CD8-positive, alpha-beta memory T cell (primary cell): ENCODE measurements around the gene SPSB1. TPM values are rescaled to one million over a fixed set of nuclear protein-coding genes. Genes with fewer than 3 reads are reported as not detected.

ENCODE experiments used
- CTCF ChIA-PET: fragments of 350-600 bp; sonication (Branson Sonifier 250); formaldehyde crosslinking; loops from one replicate; lab custom pipeline; 2021; ENCODE audit warnings: antibody characterized with exemption; lab: Charles Lee
- POLR2A ChIA-PET: fragments of 350-600 bp; sonication (Branson Sonifier 250); formaldehyde crosslinking; loops from one replicate; lab custom pipeline; 2021; ENCODE audit warnings: antibody characterized with exemption; lab: Charles Lee
- DNase-seq, 5 donors: peaks; one replicate each; pipeline versions ENCODE4 v3.0.0 to v3.0.0-alpha.2; 2020 to 2022; ENCODE audit warnings: mixed read lengths in 1 of 5
- H3K27ac ChIP-seq: one replicate; pipeline ENCODE4 v1.7.0; 2013; ENCODE audit warnings: low read depth, mild to moderate bottlenecking, low read length, moderate library complexity
- H3K27me3 ChIP-seq: 2 replicates; pipeline ENCODE4 v1.7.0; 2013; ENCODE audit warnings: low read length, mild to moderate bottlenecking; ENCODE audit not compliant: insufficient read depth, poor library complexity, severe bottlenecking
- H3K36me3 ChIP-seq: 2 replicates; pipeline ENCODE4 v1.7.0; 2013; ENCODE audit warnings: mild to moderate bottlenecking, low read length, moderate library complexity; ENCODE audit not compliant: insufficient read depth
- H3K4me1 ChIP-seq: 2 replicates; pipeline ENCODE4 v1.7.0; 2013; ENCODE audit warnings: mild to moderate bottlenecking, low read length, moderate library complexity; ENCODE audit not compliant: insufficient read depth
- H3K4me3 ChIP-seq: 2 replicates; pipeline ENCODE4 v1.7.0; 2013; ENCODE audit warnings: mild to moderate bottlenecking, low read length
- H3K9me3 ChIP-seq: 2 replicates; pipeline ENCODE4 v1.7.0; 2013; ENCODE audit warnings: mild to moderate bottlenecking, low read length
- H3K27ac Mint-ChIP-seq, 8 donors: one replicate each; pipeline ENCODE4 v1.8.0; 2020 to 2021; ENCODE audit warnings: mixed read lengths in 8 of 8, mild to moderate bottlenecking in 6 of 8, inconsistent platforms in 3 of 8, moderate library complexity in 3 of 8
- H3K27me3 Mint-ChIP-seq, 2 donors: one replicate each; pipeline ENCODE4 v1.8.0; 2020 to 2021; ENCODE audit warnings: mixed read lengths in 2 of 2, mild to moderate bottlenecking in 1 of 2, moderate library complexity in 1 of 2
- H3K36me3 Mint-ChIP-seq, 3 donors: one replicate each; pipeline ENCODE4 v1.8.0; 2020 to 2021; ENCODE audit warnings: mixed read lengths in 3 of 3, inconsistent platforms in 1 of 3, mild to moderate bottlenecking in 1 of 3
- H3K4me1 Mint-ChIP-seq, 3 donors: one replicate each; pipeline ENCODE4 v1.8.0; 2020 to 2021; ENCODE audit warnings: mixed read lengths in 3 of 3, inconsistent platforms in 1 of 3, mild to moderate bottlenecking in 1 of 3
- H3K4me3 Mint-ChIP-seq, 7 donors: one replicate each; pipeline ENCODE4 v1.8.0; 2020 to 2021; ENCODE audit warnings: mixed read lengths in 7 of 7, mild to moderate bottlenecking in 6 of 7, moderate library complexity in 4 of 7, inconsistent platforms in 2 of 7
- H3K9me3 Mint-ChIP-seq, 5 donors: one replicate each; pipeline ENCODE4 v1.8.0; 2020 to 2022; ENCODE audit warnings: mixed read lengths in 5 of 5, mild to moderate bottlenecking in 3 of 5, moderate library complexity in 2 of 5, inconsistent platforms in 1 of 5
- polyA plus RNA-seq: library from polyadenylated mRNA; unstranded; fragments of 300-500 nt; fragmentation: Illumina TruSeq; gene quantifications from one replicate; pipeline ENCODE4 v1.2.3, GENCODE V29; 2021
- total RNA-seq, 2 experiments: library from RNA; stranded (reverse); gene quantifications; one replicate each; pipeline ENCODE4 v1.2.3, GENCODE V29; 2021

Gene SPSB1
- total and polyA plus RNA-seq, 3 experiments from 2014 or later = 0.92 to 2.8 (median 1.2) TPM

DNA sequence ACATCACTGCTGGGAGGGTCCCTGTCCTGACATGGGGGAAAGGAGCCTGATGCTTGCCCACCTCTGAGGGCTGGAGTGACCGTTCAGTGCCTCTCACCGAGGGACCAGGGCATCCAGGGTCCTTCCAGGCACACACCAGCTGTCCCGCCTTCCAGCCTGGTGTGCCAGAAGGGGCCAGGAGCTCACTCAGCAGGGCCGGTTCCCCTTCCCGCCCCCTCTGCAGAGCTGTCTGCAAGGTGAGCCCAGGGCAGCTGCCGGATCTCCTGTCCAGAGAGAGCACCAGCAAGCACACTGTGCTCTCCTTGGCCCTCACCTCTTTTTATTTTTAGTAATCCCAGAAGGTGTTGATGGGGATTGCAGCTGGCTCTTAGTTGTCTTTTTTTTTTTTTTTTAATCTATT, 41.2 kb upstream of the SPSB1 start:
- Histone ChIP-seq H3K27me3 (no peaks in the 10 kb centered on the region), H3K9me3 (no peaks in the 10 kb centered on the region), H3K4me3 (no peak overlapping the region), H3K36me3 (no peaks in the 10 kb centered on the region), H3K27ac (no peak overlapping the region), H3K4me1 (no peaks in the 10 kb centered on the region)
- H3K36me3 Mint-ChIP-seq = peaks cover 0 to 48% (median 0%) of the 10 kb centered on the region in 3 donors
- ChIA-PET POLR2A (no interaction called here), CTCF (interaction anchor here (1.8 kb wide), 1 partner anchor 17 kb away, joined by 4 read pairs; no protein-coding TSS in a partner anchor)
- no peak for DNase-seq
- peaks cover 3 to 23% (median 4%) of the 10 kb centered on the region in 3 donors for H3K4me1 Mint-ChIP-seq
- no peak overlapping the region for H3K27ac Mint-ChIP-seq
- no peak overlapping the region for H3K4me3 Mint-ChIP-seq
- H3K9me3 Mint-ChIP-seq = no peaks in the 10 kb centered on the region
- H3K27me3 Mint-ChIP-seq = no peaks in the 10 kb centered on the region

DNA sequence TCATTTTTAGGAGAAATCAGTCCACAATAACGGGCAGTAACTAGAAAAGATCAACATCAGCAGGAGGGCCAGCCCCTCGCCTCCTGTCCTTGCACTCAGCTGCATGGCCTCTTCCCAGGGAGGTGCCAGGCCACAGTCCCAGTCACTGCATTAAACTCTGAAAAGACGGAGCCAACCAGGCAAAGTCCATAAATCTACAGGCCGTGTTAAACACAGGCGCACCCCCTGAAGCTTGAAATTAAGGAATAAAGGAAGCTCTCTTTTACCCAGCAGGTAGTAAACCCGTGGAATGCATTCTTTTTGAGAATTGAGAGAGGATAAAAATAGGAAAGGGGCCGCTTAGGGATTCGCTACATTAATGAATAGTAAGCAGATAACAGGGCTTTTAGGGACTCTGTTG, 39.7 kb upstream of the SPSB1 start:
- POLR2A ChIA-PET = no interaction called here
- Mint-ChIP-seq H3K4me3 (no peak overlapping the region), H3K36me3 (peaks cover under 1 to 44% (median 4%) of the 10 kb centered on the region in 3 donors), H3K9me3 (no peaks in the 10 kb centered on the region), H3K27me3 (no peaks in the 10 kb centered on the region), H3K4me1 (peaks cover 5 to 33% (median 11%) of the 10 kb centered on the region in 3 donors), H3K27ac (no peak overlapping the region)
- H3K9me3 ChIP-seq = no peaks in the 10 kb centered on the region
- no peaks in the 10 kb centered on the region for H3K36me3 ChIP-seq
- H3K27ac ChIP-seq = no peak overlapping the region
- DNase-seq = no peak
- no peaks in the 10 kb centered on the region for H3K27me3 ChIP-seq
- no peaks in the 10 kb centered on the region for H3K4me1 ChIP-seq
- CTCF ChIA-PET = interaction anchor here (1.1 to 1.8 kb wide), 3 partner anchors 14 to 238 kb away, joined by 3 to 5 read pairs (median 4); no protein-coding TSS in a partner anchor
- H3K4me3 ChIP-seq = no peak overlapping the region

DNA sequence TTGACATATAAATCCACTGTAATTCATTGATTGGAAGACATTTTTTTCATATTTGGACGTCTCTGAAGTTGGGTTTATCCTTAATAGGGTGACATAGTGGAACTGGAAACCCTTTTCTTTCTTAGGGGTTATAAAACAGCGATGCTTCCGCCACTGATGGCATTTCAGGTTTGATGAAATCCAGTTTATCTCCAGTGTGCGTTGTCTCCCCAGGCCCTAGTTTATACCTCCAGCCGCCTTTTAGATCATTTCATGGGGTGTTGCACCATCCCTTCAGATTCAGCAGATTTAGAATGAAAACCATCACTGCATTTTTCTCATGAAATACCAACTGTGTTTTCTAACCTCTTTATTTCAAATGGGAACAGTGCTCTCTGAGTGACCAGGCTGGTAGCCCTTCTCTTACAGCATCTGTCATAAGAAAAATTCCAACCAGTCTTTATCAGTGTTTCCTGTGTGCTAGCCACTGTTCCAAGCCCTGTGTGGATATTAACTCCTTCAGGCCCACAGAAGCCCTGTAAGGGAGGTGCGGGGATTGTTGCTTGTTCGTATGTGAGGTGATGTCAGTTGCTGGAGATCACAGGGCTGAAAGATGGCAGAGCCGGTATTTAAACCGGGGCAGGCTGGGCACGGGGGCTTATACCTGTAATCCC, 39.1 kb upstream of the SPSB1 start:
- Histone ChIP-seq H3K4me1 (no peaks in the 10 kb centered on the region), H3K27me3 (no peaks in the 10 kb centered on the region), H3K27ac (no peak overlapping the region), H3K4me3 (no peak overlapping the region), H3K9me3 (no peaks in the 10 kb centered on the region), H3K36me3 (no peaks in the 10 kb centered on the region)
- DNase-seq = no peak
- no peak overlapping the region for H3K4me3 Mint-ChIP-seq
- H3K4me1 Mint-ChIP-seq = peaks cover 10 to 38% (median 17%) of the 10 kb centered on the region in 3 donors
- H3K9me3 Mint-ChIP-seq = no peaks in the 10 kb centered on the region
- H3K27ac Mint-ChIP-seq = peak overlapping the region in 1 of 8 donors; percentile 33
- POLR2A ChIA-PET = no interaction called here
- H3K36me3 Mint-ChIP-seq = peaks cover 4 to 43% (median 6%) of the 10 kb centered on the region in 3 donors
- CTCF ChIA-PET = interaction anchor here (1.1 to 1.4 kb wide), 2 partner anchors 13 to 237 kb away, joined by 3 to 5 read pairs; no protein-coding TSS in a partner anchor
- H3K27me3 Mint-ChIP-seq = no peaks in the 10 kb centered on the region

DNA sequence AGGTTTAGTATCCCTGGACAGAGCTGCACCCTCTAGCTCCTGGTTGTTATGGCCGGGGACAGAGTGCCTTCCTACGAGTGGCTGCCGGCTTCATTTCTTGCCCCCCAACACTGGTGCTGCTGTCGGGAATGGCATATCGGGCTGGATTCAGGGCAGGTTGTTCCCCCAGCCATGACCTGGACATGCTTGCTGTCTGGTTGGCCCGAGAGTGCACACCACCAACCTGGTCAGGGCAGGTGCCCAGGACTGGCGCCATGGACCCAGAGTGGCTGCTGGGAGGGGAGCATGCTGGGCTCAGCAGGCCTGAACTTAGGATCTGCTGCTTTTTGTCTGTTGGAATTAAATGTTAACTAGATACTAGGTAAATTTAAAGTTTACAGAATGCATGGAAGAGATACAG, 36.4 kb upstream of the SPSB1 start:
- no peak overlapping the region for H3K27ac ChIP-seq
- Mint-ChIP-seq H3K4me1 (peaks cover 20 to 53% (median 30%) of the 10 kb centered on the region in 3 donors), H3K9me3 (peaks cover 0 to 1% (median 0%) of the 10 kb centered on the region in 5 donors)

DNA sequence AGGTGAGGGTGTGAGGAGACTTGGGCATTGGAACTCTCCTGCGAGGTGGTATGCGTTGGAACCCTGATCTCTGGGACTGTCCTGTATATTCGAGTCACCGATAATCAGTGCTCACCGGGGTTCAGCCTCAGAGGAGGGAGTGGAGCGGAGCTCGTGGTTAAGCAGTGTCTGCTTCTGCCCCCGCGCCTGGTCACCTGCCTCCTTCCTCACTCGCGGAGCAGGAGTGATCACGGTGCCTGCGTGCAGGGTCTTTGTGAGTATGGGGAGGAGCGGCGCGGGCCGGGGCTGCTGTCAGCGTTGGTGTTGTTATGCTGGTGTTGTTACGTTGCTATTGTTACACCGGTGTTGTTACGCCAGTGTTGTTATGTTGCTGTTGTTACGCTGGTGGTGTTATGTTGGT, 34.8 kb upstream of the SPSB1 start:
- Mint-ChIP-seq H3K4me3 (no peak overlapping the region), H3K27me3 (no peaks in the 10 kb centered on the region), H3K9me3 (peaks cover 0 to 1% (median 0%) of the 10 kb centered on the region in 5 donors), H3K4me1 (peaks cover 20 to 53% (median 30%) of the 10 kb centered on the region in 3 donors), H3K36me3 (peaks cover 11 to 49% (median 12%) of the 10 kb centered on the region in 3 donors), H3K27ac (peak overlapping the region in 2 of 8 donors; percentile 11 to 84)
- no peak overlapping the region for H3K27ac ChIP-seq
- H3K36me3 ChIP-seq = peaks cover 4% of the 10 kb centered on the region
- no peak for DNase-seq
- no peaks in the 10 kb centered on the region for H3K9me3 ChIP-seq
- no peaks in the 10 kb centered on the region for H3K4me1 ChIP-seq
- H3K4me3 ChIP-seq = no peak overlapping the region
- ChIA-PET POLR2A (no interaction called here), CTCF (no interaction called here)
- H3K27me3 ChIP-seq = no peaks in the 10 kb centered on the region

More for the DNA sequence above, 36.4 kb upstream of the SPSB1 start:
- H3K4me3 Mint-ChIP-seq = no peak overlapping the region
- Histone ChIP-seq H3K9me3 (no peaks in the 10 kb centered on the region), H3K4me3 (no peak overlapping the region), H3K27me3 (no peaks in the 10 kb centered on the region), H3K36me3 (no peaks in the 10 kb centered on the region), H3K4me1 (no peaks in the 10 kb centered on the region)
- H3K27ac Mint-ChIP-seq = peak overlapping the region in 1 of 8 donors; percentile 72
- POLR2A ChIA-PET = no interaction called here
- H3K36me3 Mint-ChIP-seq = peaks cover 11 to 44% (median 12%) of the 10 kb centered on the region in 3 donors
- CTCF ChIA-PET = interaction anchor here (1.4 kb wide), 1 partner anchor 240 kb away, joined by 3 read pairs; no protein-coding TSS in a partner anchor
- no peaks in the 10 kb centered on the region for H3K27me3 Mint-ChIP-seq
- DNase-seq = no peak

DNA sequence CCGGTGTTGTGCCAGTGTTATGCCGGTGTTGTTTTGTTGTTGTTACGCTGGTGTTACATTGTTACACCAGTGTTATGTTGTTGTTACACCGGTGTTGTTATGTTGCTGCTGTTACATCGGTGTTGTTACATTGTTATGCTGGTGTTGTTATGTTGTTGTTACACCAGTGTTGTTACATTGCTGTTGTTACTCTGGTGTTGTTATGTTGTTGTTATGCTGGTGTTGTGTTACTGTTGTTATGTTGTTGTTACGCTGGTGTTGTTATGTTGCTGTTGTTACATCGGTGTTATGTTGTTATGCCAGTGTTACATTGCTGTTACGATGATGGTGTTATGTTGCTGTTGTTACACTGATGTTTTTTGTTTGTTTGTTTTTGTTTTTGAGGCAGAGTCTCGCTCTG, 34.1 kb upstream of the SPSB1 start:
- Histone ChIP-seq H3K27ac (no peak overlapping the region), H3K4me1 (no peaks in the 10 kb centered on the region), H3K9me3 (no peaks in the 10 kb centered on the region), H3K36me3 (peaks cover 6% of the 10 kb centered on the region), H3K4me3 (no peak overlapping the region), H3K27me3 (no peaks in the 10 kb centered on the region)
- no peak for DNase-seq
- Mint-ChIP-seq H3K36me3 (peaks cover 11 to 51% (median 12%) of the 10 kb centered on the region in 3 donors), H3K9me3 (peaks cover 0 to 1% (median 0%) of the 10 kb centered on the region in 5 donors), H3K4me1 (peaks cover 20 to 49% (median 30%) of the 10 kb centered on the region in 3 donors), H3K27ac (no peak overlapping the region), H3K4me3 (no peak overlapping the region), H3K27me3 (no peaks in the 10 kb centered on the region)
- POLR2A ChIA-PET = no interaction called here
- CTCF ChIA-PET = no interaction called here

DNA sequence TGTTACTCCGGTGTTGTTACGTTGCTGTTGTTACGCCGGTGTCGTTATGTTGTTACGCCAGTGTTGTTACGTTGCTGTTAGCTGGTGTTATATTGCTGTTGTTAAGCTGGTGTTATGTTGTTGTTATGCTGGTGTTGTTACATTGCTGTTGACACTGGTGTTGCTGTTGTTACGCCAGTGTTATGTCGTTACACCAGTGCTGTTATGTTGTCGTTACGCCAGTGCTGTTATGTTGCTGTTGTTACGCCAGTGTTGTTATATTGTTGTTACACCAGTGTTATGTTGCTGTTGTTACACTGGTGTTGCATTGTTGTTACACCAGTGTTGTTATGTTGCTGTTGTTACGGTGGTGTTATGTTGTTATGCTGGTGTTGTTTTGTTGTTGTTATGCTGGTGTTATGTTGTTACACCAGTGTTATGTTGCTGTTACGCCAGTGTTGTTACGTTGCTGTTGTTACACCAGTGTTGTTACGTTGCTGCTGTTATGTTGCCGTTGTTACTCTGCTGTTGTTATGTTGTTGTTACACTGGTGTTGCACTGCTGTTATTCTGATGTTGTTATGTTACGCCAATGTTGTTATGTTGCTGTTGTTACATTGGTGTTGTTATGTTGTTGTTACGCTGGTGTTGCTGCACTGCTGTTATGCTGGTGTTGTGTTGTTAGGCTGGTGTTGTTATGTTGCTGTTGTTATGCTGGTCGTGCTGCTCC, 32.5 kb upstream of the SPSB1 start:
- DNase-seq = no peak
- H3K27ac Mint-ChIP-seq = peak overlapping the region in 3 of 8 donors; percentile 8 to 19 (median 15)
- Histone ChIP-seq H3K27me3 (no peaks in the 10 kb centered on the region), H3K4me1 (no peaks in the 10 kb centered on the region), H3K9me3 (no peaks in the 10 kb centered on the region), H3K36me3 (peaks cover 6% of the 10 kb centered on the region), H3K4me3 (no peak overlapping the region), H3K27ac (no peak overlapping the region)
- peaks cover 20 to 38% (median 30%) of the 10 kb centered on the region in 3 donors for H3K4me1 Mint-ChIP-seq
- H3K4me3 Mint-ChIP-seq = no peak overlapping the region
- H3K9me3 Mint-ChIP-seq = peaks cover 0 to 1% (median 0%) of the 10 kb centered on the region in 5 donors
- no peaks in the 10 kb centered on the region for H3K27me3 Mint-ChIP-seq
- ChIA-PET POLR2A (no interaction called here), CTCF (interaction anchor here (0.6 kb wide), 1 partner anchor 893 kb away, joined by 3 read pairs; no protein-coding TSS in a partner anchor)
- peaks cover 11 to 61% (median 12%) of the 10 kb centered on the region in 3 donors for H3K36me3 Mint-ChIP-seq

DNA sequence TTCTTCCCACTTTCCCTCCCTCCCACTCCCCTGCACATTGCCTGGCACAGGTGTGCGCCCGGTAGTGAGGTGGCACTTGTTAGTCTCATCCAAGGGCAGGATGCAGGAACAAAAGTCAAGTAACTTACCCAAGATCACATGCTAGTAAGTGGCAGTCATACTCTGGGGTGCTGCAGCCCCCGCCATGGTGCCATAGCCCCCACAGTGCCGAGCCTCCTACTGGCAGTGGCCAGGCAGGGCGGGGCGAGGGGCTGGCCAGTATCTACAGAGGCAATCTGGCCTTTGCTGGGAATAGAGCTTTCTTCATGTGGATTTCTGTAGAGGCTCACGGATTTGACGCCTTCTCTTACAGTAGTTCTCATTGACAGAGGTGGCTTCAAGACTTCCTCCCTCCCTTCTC, 31.2 kb upstream of the SPSB1 start:
- H3K9me3 Mint-ChIP-seq = peaks cover 0 to 1% (median 0%) of the 10 kb centered on the region in 5 donors

More for the DNA sequence above, 31.2 kb upstream of the SPSB1 start:
- CTCF ChIA-PET = no interaction called here
- no peak overlapping the region for H3K4me3 ChIP-seq
- peak overlapping the region in 3 of 8 donors; percentile 2 to 51 (median 23) for H3K27ac Mint-ChIP-seq
- POLR2A ChIA-PET = no interaction called here
- no peaks in the 10 kb centered on the region for H3K27me3 Mint-ChIP-seq
- DNase-seq = no peak
- peaks cover 20 to 37% (median 30%) of the 10 kb centered on the region in 3 donors for H3K4me1 Mint-ChIP-seq
- H3K4me1 ChIP-seq = no peaks in the 10 kb centered on the region
- H3K36me3 Mint-ChIP-seq = peaks cover 11 to 61% (median 14%) of the 10 kb centered on the region in 3 donors
- H3K27ac ChIP-seq = no peak overlapping the region
- no peaks in the 10 kb centered on the region for H3K27me3 ChIP-seq
- H3K36me3 ChIP-seq = peaks cover 6% of the 10 kb centered on the region
- no peaks in the 10 kb centered on the region for H3K9me3 ChIP-seq
- H3K4me3 Mint-ChIP-seq = no peak overlapping the region
